Measurements from ENCODE around the gene IFI35.
A peak's percentile ranks its signal among the peaks of the same experiment; 100 is the strongest.
"Not testable (repeated sequence)": the region's sequence is repeated elsewhere in the genome, so short reads cannot be mapped to it uniquely, and the experiment has no call there.

IFI35 gene

DNA sequence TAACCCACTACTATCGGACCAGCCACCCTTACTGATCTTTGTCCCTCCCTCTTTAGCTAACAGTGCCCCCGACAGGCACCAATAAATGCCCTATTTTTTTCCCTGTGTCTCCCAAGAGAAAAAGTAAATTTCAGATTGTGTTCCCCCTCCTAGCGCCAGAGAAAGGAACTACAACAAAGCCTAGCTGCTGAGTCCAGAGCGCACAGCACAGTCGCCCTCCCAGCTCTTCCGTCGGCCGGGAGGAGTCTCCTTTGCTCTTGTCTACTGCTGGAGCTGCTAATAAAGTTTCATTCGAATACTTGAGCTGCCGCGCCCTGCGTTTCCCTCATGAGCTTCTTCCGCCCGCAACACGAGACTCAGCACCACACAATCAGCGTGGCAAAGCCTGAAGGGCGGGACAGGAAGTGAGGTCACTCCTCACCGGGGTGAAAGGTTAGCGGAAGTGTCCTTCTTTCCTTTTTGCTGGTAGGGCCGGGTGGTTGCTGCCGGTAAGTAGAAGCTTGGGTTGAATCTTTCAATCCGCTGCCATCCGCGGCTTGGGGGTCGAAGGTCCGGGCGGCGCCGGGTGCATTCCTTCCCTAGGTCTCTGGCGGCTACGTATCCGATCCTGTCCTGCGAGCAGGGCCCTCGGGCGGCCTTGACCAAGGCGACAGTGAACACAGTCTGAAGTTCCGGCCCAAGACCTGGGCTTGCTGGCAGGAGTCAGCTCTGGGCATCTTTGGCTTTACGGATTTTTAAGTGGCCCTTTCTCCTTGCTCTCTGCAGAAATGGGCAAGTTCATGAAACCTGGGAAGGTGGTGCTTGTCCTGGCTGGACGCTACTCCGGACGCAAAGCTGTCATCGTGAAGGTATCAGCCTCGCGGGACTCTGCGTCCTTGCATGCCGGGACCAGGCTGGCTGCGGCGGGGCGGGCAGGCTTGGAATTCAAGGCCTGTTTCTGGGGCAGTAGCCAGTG, 8.3 kb upstream of the IFI35 start, which contains the start of gene RPL27:
Gene RPL27, plus strand, starts transcription at position 436 of the 955 bp plus-strand sequence. Its CDS starts 332 bp downstream, at position 768.
- peak; percentile 98 to 100 (median 99) for DNase-seq

DNA sequence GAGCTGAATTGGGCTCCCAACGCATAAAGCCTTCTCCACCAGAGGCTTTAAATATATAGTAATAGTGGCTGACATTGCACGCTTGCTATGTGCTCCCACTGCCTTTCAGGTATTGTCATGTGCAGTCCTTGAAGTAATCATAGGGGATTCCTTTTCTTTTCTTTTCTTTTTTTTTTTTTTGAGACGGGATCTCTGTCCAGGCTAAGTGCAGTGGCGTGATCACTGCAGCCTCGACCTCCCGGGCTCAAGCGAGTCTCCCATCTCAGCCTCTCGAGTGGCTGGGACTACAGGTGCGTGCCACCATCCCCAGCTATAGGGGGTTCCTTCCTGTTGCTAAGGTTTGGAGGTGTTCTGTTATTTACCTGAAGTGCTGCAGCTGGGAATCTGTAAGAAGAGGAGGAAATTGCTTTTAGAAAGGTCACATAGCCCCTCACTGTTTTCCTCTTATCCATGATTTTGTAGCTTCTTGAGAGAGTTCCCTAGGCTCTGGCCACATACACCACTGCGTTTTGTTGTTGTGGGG, 7.5 kb upstream of the IFI35 start:
- DNase-seq: no peak

DNA sequence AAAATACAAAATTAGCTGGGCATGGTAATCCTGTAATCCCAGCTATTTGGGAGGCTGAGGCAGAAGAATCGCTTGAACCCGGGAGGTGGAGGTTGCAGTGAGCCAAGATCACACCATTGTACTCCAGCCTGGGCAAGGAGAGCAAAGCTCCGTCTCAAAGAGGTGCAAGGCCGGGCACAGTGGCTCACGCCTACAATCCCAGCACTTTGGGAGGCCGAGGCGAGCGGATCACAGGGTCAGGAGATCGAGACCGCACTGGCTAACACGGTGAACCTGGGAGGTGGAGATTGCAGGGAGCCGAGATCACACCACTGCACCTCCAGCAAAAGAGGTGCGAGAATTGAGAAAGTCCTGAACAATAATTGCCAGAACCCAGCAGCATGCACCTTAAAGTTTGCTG, 5.7 kb upstream of the IFI35 start:
- not testable (repeated sequence) for DNase-seq

DNA sequence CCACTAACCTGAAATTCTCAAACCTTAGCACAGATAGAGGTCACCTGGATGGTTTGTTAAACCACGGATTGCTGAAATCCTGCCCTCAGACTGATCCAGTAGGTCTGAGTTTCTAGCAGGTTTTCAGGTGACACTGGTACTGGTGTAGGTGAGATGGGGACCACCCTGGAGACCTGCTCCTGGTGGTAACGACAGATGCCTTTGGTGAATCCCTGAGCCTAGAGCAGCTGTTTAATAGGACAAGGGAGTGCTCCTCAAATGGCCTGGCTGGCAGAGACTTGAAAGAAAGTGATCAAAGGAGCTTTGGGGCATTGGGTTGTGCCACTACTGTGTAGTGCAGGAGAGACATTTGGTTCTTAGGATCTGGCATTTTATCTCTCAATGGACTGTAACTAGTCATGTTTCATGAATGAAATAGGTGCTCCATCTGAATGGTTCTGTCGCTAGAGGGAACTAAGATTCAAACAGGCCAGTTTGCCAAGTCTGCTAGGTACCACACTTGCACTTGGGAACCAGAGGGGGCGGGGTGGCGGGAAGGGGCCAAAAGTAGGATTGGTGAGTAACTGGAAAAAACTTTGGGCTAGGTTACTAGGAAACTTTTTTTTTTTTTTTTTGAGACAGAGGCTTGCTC, 2.9 kb upstream of the IFI35 start:
- no peak for DNase-seq

DNA sequence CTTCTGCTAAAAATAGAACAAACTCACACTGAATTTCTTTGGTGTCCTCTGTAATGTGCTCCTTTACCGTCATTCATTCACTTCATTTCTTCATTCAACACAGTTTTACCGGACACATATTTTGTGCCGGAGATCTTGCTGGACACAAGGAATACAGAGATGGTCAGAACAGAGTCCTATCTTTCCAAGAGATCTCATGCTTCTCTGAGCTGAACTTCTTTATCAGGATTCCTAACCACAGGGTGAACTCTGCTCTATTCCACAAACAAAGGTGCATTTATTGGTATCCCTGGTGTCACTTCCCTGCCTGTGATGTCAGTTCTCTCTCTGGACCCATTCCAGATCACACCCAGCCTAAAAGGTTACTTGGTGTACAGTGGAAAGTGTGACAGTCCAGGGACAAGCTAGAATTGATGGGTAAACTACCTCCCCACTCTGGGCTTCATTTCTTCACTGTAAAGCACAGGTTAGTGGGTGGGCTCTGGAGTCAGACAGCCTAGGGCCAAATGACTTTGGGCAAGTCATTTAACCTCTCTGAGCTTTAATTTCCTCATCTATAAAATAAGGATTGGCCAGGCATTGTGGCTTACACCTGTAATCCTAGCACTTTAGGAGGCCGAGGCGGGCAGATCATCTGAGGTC, 4.2 kb downstream of the IFI35 start:
- DNase-seq: peak in 1 of 4 experiments; percentile 1

DNA sequence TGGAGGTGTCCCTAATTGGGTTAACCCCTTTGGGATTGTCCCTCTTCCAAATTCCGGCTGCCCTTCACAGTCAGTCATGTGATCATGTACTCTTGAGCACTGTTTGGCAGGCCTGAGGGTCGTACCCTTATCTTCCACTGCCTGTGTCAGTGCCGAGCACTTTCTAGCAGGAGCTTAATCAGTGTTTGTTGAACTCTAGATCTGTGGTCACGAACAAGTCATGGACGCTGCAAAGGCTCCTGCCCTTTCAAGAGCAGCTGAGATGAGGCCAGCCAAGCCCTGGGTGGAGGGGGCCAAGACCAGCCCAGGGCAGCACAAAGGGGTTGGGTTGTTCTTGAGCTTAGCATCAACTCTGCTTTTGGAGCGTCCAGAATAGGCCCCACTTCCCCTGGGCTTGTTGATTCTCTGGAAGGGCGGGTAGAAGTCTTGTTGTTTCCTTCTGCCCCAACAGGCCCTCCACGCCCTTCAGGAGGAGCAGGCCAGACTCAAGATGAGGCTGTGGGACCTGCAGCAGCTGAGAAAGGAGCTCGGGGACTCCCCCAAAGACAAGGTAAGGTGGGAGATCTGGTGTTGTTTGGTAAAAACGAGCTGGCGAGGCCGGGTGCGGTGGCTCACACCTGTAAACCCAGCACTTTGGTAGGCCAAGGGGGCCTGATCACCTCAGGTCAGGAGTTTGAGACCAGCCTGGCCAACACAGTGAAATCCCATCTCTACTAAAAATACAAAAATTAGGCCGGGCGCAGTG, 5.3 kb downstream of the IFI35 start:
- DNase-seq: no peak

DNA sequence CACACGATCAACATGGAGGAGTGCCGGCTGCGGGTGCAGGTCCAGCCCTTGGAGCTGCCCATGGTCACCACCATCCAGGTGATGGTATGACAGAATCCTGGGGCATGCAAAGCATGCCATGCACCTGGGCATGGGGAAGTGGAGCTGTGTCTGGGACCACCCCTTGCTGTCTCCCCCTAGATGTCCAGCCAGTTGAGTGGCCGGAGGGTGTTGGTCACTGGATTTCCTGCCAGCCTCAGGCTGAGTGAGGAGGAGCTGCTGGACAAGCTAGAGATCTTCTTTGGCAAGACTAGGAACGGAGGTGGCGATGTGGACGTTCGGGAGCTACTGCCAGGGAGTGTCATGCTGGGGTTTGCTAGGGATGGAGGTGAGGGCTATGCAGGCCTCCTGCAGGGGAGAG, 6.7 kb downstream of the IFI35 start:
- DNase-seq: no peak

DNA sequence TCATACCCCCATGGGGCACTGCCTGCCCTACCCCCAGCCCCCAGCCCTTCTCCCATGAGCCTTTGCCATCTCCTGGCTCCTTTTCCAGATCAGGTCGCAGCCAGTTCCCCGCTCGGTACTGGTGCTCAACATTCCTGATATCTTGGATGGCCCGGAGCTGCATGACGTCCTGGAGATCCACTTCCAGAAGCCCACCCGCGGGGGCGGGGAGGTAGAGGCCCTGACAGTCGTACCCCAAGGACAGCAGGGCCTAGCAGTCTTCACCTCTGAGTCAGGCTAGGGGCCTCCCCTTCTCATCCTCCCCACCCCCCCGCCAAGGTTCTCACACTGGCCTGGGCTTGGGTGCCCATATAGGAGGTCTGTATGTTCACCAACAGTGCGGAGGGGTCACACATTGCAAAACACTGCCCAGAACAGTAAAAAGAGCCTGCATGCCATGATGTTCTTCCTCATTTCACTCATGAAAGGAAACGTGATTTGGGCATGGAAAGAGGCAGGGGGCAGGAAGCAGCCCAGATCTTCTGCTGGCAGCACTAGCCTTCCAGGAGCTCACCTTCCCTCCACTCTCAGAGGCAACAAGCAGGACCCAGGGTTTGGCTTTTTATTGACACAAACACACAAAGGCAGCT, 7.5 kb downstream of the IFI35 start:
- DNase-seq: peak in 3 of 4 experiments; percentile 54 to 59 (median 58)

DNA sequence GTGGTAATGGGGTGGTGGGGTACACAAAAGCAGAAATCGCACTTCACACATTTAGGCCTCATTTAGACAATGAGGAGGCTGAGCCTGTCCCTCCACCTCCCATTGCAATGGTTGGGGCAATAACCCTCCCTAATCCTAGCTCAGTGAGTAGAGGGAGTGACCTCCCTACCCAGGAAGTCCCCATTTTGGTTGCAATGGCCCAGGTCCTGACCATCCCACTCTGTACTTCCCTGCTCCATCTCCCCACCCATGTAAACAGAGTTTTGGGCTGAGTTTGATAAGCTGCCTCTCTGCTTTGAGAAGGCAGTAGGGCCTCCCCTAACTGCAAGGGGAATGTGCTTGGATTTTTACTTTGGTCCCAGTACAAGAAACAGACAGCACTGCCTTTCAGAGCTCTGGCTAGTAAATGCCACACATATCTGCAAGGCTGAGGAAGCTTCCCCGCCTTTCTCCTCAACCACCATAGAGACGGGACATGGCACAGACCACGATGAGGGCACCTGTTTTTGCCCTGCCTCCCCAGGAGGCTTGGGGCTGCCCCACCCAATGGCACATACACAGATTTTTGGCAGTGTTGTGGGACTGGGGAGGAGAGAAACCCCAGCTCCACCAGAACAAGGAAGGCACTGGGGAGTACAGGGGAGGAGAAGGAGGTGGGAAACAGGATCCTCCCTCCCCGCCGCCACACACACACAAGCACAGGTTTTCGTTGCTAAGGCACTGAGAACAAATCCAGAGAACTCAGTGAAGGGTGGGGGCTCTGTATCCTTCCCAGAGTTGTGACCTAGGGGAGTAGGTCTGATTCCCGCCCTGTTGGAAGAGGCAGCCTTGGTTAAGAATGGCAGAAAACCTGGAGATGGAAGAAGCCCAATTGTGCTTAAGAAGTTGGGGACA, 8.3 kb downstream of the IFI35 start:
- DNase-seq: no peak

DNA sequence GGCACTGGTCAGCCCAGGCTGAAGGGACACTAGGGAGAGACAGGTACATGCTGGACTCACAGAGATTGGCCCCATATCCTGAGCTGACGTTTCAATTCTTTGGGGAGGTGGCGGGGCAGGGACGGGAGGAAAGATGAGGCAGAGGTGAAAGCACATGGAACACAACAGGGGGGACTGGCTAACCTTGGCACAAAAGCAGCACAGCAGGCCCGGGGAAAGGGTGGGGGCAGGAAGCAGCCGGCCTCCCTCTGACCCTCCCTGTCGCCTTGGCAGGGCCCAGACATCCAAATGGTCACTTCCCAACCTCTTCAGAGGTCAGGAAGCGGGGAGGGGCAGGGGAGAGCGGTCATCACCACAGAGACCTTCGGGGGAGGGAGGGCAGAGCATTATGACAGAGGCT, 9.0 kb downstream of the IFI35 start:
- no peak for DNase-seq

DNA sequence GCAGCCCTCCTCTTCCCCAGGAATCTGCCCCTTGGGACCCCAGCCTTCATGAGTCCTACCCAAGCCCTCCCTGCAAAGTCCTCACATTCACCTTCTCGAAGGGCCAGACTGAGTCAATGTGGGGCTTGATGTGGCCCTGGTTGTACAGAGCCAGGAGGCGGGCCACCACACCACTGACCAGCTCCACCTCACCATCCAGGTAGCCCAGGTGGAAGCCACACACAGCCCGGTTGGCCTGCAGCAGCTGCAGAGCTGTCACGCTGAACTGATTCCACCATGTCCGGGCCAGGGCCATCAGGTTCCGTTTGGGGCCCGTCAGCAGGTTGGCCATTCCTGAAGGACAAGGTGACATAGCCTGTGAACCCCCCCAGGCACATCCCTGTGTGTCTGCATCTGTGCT, 9.6 kb downstream of the IFI35 start:
- no peak for DNase-seq

DNA sequence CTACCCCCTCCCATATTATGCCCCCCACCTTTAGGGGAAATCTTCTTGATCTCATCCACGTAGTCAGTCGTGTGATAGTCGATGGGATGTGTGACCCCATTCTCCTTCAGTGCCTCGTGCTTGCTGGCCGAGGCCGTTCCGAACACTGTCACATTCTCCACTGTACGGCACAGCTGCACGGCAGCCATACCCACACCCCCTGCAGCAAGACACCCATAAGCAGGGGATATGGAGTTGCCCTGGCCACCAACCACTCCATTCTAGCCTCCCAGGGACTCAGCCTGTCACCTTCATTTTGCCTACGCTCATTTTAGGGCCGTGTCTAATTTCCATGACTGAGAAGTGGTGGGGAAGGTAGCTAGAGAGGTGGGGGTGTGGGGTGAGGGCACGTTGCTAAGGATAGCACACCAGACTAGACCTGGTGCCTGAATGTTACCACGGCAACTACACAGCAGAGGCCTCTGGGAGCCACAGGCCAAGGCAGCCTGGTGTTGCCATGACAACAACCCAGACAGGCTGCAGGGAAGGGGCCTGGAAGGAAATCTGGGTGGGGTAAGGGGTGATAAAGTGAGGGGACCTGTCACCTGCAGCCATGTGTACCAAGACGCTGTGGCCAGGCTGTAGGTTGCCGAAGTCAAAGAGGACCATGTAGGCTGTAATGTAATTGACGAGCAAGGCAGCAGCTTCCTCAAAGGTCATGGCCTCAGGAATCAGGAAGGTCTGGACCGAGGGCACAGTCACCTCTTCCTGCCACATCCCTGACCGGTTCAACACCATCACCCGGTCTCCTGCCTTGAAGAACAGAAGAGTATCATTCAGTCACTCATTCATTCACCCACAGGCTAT, 11.6 kb downstream of the IFI35 start:
- peak; percentile 35 to 65 (median 57) for DNase-seq

DNA sequence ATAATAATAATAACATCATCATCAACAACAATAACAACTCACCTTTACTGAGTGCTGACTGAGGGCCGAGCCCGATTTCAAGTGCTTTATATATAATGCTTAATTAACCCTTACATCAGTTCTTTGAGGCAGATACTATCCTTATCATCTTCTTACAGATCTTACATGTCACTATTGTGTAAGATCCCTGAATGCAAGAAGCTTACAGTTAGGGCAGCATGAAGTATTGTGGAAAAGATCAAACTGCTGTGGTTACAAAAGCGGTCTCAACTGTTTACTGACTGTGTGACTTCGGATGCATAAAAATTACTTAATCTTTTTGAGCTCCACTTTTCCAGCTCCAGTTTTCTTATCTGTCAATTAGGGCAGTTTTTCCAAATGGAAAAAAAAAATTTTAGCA, 12.3 kb downstream of the IFI35 start:
- peak in 2 of 4 experiments; percentile 31 to 34 for DNase-seq

DNA sequence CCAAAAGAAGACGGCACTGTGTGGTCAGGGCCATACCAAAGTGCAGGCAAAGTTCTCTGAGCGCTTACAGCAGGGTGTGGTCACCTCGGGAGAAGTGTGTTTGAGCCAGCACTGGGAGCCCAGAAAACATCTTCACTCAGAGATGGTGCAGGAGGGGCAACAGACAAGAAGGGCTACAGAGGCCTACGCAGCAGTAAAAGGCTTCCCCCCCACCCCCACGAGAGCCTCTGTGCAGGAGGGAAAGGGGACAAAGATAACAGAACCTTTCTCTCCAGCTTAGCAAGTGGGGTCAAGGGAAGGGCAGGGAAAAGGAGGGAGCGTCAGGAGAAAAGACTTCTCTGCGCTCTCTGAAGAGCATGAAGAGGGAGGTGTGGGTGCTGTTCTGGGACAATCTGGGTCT, 12.8 kb downstream of the IFI35 start:
- no peak for DNase-seq

DNA sequence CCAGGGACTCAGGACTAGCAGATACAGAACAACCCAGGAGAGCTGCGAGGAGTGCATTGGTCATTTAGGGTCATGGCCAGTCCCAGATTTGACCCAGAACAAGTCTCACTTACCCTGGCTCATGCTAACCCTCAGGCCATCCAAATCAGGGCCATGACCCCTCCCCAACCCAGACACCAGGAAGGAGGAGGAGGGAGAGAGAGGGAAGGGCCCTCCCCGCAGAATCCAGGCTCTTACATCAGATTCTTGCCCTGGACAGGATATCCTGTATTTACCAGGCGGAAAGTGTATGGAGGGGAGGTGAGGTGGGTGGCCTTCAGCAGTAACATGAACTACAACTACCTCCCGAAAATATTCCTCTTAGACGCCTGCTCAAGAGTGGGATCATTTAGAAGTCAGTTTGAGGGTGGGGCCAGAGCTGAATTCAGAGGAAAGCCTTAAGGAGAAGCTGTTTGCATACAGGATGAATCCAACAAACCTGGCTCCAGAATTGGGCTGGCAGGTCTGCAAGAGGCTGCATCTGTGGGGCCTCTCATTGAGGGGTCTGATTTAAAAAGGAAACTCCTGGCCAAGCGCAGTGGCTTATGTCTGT, 13.5 kb downstream of the IFI35 start:
- peak in 3 of 4 experiments; percentile 43 to 55 (median 51) for DNase-seq

DNA sequence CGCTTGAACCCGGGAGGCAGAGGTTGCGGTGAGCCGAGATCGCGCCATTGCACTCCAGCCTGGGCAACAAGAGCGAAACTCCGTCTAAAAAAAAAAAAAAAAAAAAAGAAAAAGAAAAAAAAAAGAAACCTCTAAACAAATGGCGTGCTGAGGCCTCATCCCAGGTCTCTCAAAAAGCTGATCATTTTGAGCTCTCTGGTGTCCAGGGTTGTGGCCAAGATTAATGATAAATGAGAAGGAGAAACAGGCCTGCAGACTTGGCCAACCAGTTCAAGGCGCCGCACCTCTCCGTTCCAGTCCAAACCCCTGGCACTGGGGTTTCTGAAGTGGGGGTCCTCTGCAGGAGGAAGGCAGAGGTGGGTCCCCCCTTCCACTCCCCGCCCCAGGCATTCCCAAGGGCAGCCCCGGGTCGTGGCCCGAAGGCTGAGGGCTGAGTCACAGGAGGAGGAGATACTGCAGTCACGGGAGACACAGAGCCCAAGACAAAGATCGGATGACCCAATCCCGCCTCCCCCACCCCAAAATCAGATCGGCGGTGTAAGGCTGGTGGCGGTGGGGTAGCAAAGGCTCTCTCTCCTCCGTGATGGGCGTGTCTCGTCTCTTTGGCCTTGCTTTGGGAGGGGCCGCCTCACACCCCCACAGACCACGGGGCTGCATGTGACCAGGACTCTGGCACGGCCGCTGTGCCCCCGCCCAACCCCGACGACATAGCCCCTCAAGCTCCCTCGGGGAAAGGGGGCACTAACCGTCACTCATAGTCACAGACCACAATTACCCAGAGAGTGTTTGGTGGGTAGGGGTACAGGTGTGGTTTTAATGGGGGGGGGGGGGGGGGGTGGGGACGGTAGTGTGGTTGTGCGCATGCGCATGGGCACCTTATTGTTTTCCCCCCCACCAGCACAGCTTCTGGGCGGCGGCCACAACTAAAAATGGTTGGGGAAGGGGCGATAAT, 14.5 kb downstream of the IFI35 start:
- DNase-seq: peak; percentile 85 to 93 (median 93)

DNA sequence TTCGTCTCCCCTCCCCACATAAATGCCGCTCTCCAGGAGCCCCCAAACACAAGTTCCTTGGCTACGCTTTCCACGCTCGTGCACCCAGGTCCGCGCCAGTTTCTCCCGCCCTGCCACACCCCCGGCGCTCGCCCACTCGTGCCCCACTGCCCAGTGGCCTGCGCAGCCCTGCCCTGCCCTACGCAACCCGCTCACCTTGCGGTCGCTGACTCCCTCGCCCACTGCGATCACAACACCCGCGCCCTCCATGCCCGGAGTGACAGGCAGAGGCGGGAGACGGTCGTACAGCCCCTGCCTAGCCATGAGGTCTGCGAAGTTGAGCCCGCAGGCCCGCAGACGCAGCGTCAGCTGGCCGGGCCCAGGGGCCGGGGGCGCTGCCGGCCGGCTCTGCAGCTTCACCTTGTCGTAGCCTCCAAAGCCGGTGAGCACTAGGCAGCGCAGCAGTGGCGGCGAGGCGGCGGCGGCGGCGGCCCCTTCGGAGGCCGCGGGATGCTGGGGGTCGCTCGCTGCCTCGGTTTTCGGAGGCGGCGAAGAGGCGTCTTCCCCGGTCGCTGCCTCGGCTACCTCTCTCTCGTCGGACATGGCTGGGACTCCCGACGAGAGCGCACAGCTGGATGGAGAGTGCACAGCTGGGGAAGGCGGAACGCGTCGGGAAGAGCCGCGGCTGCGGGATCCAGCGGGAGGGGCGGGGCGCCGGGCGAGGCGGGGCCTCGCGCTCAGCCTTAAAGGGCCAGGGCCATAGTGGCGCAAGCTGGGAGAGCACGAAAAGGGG, 15.3 kb downstream of the IFI35 start, which contains the start of gene VAT1:
Gene VAT1, minus strand, starts transcription at position 645 of the 772 bp plus-strand sequence. Its CDS starts 63 bp downstream, at position 582.
- peak; percentile 83 to 95 (median 90) for DNase-seq
